ENCODE data around the gene PITRM1. TPM values are rescaled to one million over a fixed set of nuclear protein-coding genes. Genes with fewer than 3 reads are reported as not detected.

Gene PITRM1
- total and polyA plus RNA-seq, 5 donors = 54.1 to 78.4 (median 71.2) TPM

GRCh38 chr10:3147117-3147820, 25.3 kb downstream of the PITRM1 start:
- intact Hi-C loops (cut with DNase I) = no loop called here
- H3K4me3 ChIP-seq (ENCODE audit: low read length) = no peak overlapping the region
- H3K27me3 ChIP-seq (ENCODE audit: control insufficient read depth, insufficient read depth) = no peaks in the 10 kb centered on the region
- H3K27ac ChIP-seq (ENCODE audit: low read length) = no peak overlapping the region
- DNase-seq (no peak), ATAC-seq (no peak)
- no peaks in the 10 kb centered on the region for H3K4me1 ChIP-seq (ENCODE audit: control insufficient read depth, insufficient read depth, low read length)
- H3K9me3 ChIP-seq (ENCODE audit: control insufficient read depth, low read length) = no peaks in the 10 kb centered on the region
- 88% methylated on average over 17 of the region's 17 CpGs for WGBS

- no peaks in the 10 kb centered on the region for H3K4me1 ChIP-seq (ENCODE audit: control insufficient read depth, insufficient read depth, low read length)
Observed at GRCh38 chr10:3146289-3146688, 26.3 kb downstream of the PITRM1 start.

GRCh38 chr10:3145366-3145765, 27.2 kb downstream of the PITRM1 start:
- no peaks in the 10 kb centered on the region for H3K4me1 ChIP-seq (ENCODE audit: control insufficient read depth, insufficient read depth, low read length)
- H3K27me3 ChIP-seq (ENCODE audit: control insufficient read depth, insufficient read depth) = no peaks in the 10 kb centered on the region
- no peak for ATAC-seq
- 98% methylated on average over 18 of the region's 18 CpGs for WGBS
- DNase-seq = no peak
- H3K4me3 ChIP-seq (ENCODE audit: low read length) = no peak overlapping the region
- no peaks in the 10 kb centered on the region for H3K9me3 ChIP-seq (ENCODE audit: control insufficient read depth, low read length)
- intact Hi-C loops (cut with DNase I) = no loop called here
- H3K27ac ChIP-seq (ENCODE audit: low read length) = no peak overlapping the region

More at GRCh38 chr10:3146289-3146688, 26.3 kb downstream of the PITRM1 start:
- H3K9me3 ChIP-seq (ENCODE audit: control insufficient read depth, low read length) = no peaks in the 10 kb centered on the region
- ATAC-seq (no peak), DNase-seq (no peak)
- no peak overlapping the region for H3K4me3 ChIP-seq (ENCODE audit: low read length)
- 96% methylated on average over 8 of the region's 8 CpGs for WGBS
- no peaks in the 10 kb centered on the region for H3K27me3 ChIP-seq (ENCODE audit: control insufficient read depth, insufficient read depth)
- no peak overlapping the region for H3K27ac ChIP-seq (ENCODE audit: low read length)
- intact Hi-C loops (cut with DNase I) = no loop called here

- Histone ChIP-seq H3K4me1 (ENCODE audit: control insufficient read depth, insufficient read depth, low read length) (no peaks in the 10 kb centered on the region), H3K4me3 (ENCODE audit: low read length) (no peak overlapping the region), H3K9me3 (ENCODE audit: control insufficient read depth, low read length) (no peaks in the 10 kb centered on the region), H3K27me3 (ENCODE audit: control insufficient read depth, insufficient read depth) (no peaks in the 10 kb centered on the region), H3K27ac (ENCODE audit: low read length) (no peak overlapping the region)
- ATAC-seq (no peak), DNase-seq (no peak)
- intact Hi-C loops (cut with DNase I) = no loop called here
- WGBS = 94% methylated on average over 19 of the region's 19 CpGs
Observed at GRCh38 chr10:3143791-3144434, 28.7 kb downstream of the PITRM1 start.

- DNase-seq (no peak), ATAC-seq (no peak)
- Histone ChIP-seq H3K4me1 (ENCODE audit: control insufficient read depth, insufficient read depth, low read length) (no peaks in the 10 kb centered on the region), H3K27ac (ENCODE audit: low read length) (no peak overlapping the region), H3K4me3 (ENCODE audit: low read length) (no peak overlapping the region), H3K27me3 (ENCODE audit: control insufficient read depth, insufficient read depth) (no peaks in the 10 kb centered on the region), H3K9me3 (ENCODE audit: control insufficient read depth, low read length) (no peaks in the 10 kb centered on the region)
- WGBS = 92% methylated on average over 17 of the region's 17 CpGs
- intact Hi-C loops (cut with DNase I) = no loop called here
Observed at GRCh38 chr10:3143366-3143765, 29.2 kb downstream of the PITRM1 start.

- no peaks in the 10 kb centered on the region for H3K4me1 ChIP-seq (ENCODE audit: control insufficient read depth, insufficient read depth, low read length)
- DNase-seq (no peak), ATAC-seq (no peak)
- H3K27me3 ChIP-seq (ENCODE audit: control insufficient read depth, insufficient read depth) = no peaks in the 10 kb centered on the region
- WGBS = 88% methylated on average over 14 of the region's 14 CpGs
- intact Hi-C loops (cut with DNase I) = no loop called here
- H3K4me3 ChIP-seq (ENCODE audit: low read length) = no peak overlapping the region
- H3K27ac ChIP-seq (ENCODE audit: low read length) = no peak overlapping the region
- no peaks in the 10 kb centered on the region for H3K9me3 ChIP-seq (ENCODE audit: control insufficient read depth, low read length)
Observed at GRCh38 chr10:3142146-3142875, 30.3 kb downstream of the PITRM1 start.

- DNase-seq (no peak), ATAC-seq (no peak)
- Histone ChIP-seq H3K4me1 (ENCODE audit: control insufficient read depth, insufficient read depth, low read length) (peaks cover under 1% of the 10 kb centered on the region), H3K27ac (ENCODE audit: low read length) (no peak overlapping the region), H3K9me3 (ENCODE audit: control insufficient read depth, low read length) (no peaks in the 10 kb centered on the region), H3K27me3 (ENCODE audit: control insufficient read depth, insufficient read depth) (no peaks in the 10 kb centered on the region), H3K4me3 (ENCODE audit: low read length) (no peak overlapping the region)
- 90% methylated on average over 21 of the region's 21 CpGs for WGBS
- intact Hi-C loops (cut with DNase I) = no loop called here
Observed at GRCh38 chr10:3141351-3142005, 31.1 kb downstream of the PITRM1 start.

GRCh38 chr10:3140280-3140679, 32.3 kb downstream of the PITRM1 start:
- ATAC-seq = peak; percentile 14 to 34
- 55% methylated on average over 9 of the region's 9 CpGs for WGBS

GRCh38 chr10:3139216-3139910, 33.2 kb downstream of the PITRM1 start:
- intact Hi-C loops (cut with DNase I) = no loop called here
- H3K4me1 ChIP-seq (ENCODE audit: control insufficient read depth, insufficient read depth, low read length) = peaks cover 3% of the 10 kb centered on the region
- no peaks in the 10 kb centered on the region for H3K27me3 ChIP-seq (ENCODE audit: control insufficient read depth, insufficient read depth)
- 90% methylated on average over 10 of the region's 10 CpGs for WGBS
- H3K4me3 ChIP-seq (ENCODE audit: low read length) = no peak overlapping the region
- ATAC-seq (no peak), DNase-seq (no peak)
- H3K27ac ChIP-seq (ENCODE audit: low read length) = no peak overlapping the region
- H3K9me3 ChIP-seq (ENCODE audit: control insufficient read depth, low read length) = no peaks in the 10 kb centered on the region

More at GRCh38 chr10:3140280-3140679, 32.3 kb downstream of the PITRM1 start:
- Histone ChIP-seq H3K4me1 (ENCODE audit: control insufficient read depth, insufficient read depth, low read length) (peaks cover 3% of the 10 kb centered on the region), H3K27ac (ENCODE audit: low read length) (no peak overlapping the region), H3K9me3 (ENCODE audit: control insufficient read depth, low read length) (no peaks in the 10 kb centered on the region), H3K27me3 (ENCODE audit: control insufficient read depth, insufficient read depth) (no peaks in the 10 kb centered on the region), H3K4me3 (ENCODE audit: low read length) (no peak overlapping the region)
- DNase-seq = peak in 2 of 3 donors; percentile 55 to 87
- intact Hi-C loops (cut with DNase I) = no loop called here

GRCh38 chr10:3137958-3138726, 34.4 kb downstream of the PITRM1 start:
- 91% methylated on average over 41 of the region's 41 CpGs for WGBS
- Histone ChIP-seq H3K27ac (ENCODE audit: low read length) (no peak overlapping the region), H3K4me1 (ENCODE audit: control insufficient read depth, insufficient read depth, low read length) (peaks cover 3% of the 10 kb centered on the region), H3K27me3 (ENCODE audit: control insufficient read depth, insufficient read depth) (no peaks in the 10 kb centered on the region), H3K9me3 (ENCODE audit: control insufficient read depth, low read length) (no peaks in the 10 kb centered on the region), H3K4me3 (ENCODE audit: low read length) (no peak overlapping the region)
- ATAC-seq = no peak
- no peak for DNase-seq
- intact Hi-C loops (cut with DNase I) = no loop called here
